Colonic mucosa (tissue), 4 donors: ENCODE data around the gene GALM. TPM values are rescaled to one million over a fixed set of nuclear protein-coding genes. Genes with fewer than 3 reads are reported as not detected.

Experiments
- DNase-seq: peaks from one replicate; pipeline ENCODE4 v3.0.0-alpha.2; 2020
- H3K27ac ChIP-seq: fragments of 200-600 bp; one replicate; pipeline ENCODE4 v1.8.0; 2021
- H3K27me3 ChIP-seq: fragments of 200-600 bp; one replicate; pipeline ENCODE4 v1.8.0; 2021
- H3K36me3 ChIP-seq: fragments of 200-600 bp; one replicate; pipeline ENCODE4 v1.8.0; 2021
- H3K4me1 ChIP-seq: fragments of 200-600 bp; one replicate; pipeline ENCODE4 v1.8.0; 2021; ENCODE audit warnings: mild to moderate bottlenecking
- H3K4me3 ChIP-seq: fragments of 200-600 bp; one replicate; pipeline ENCODE4 v1.8.0; 2021
- H3K9ac ChIP-seq, 2 donors: one replicate each; pipeline ENCODE4 v1.7.0; 2013; ENCODE audit warnings: control low read depth in 2 of 2, low read depth in 2 of 2, low read length in 2 of 2
- H3K9me3 ChIP-seq: fragments of 200-600 bp; one replicate; pipeline ENCODE4 v1.8.0; 2021
- intact Hi-C: fragments of 100-400 bp; cut with DNase I; formaldehyde crosslinking; loops from one replicate; pipeline ENCODE4 v1.14.1; 2022
- total RNA-seq, 2 donors: library from RNA; stranded (reverse); fragmentation: NEBNext Ultra II Directional in 1 of 2; extraction: Animal tissue kit (Norgen Biotek cat#: 25700) in 1 of 2; gene quantifications; one replicate each; pipeline ENCODE4 v1.2.1, GENCODE V29; 2021
- TF ChIP-seq, protein P1 (sequence below): fragments of 200-600 bp; IDR thresholded peaks from one replicate; pipeline ENCODE4 v1.8.0; 2022; ENCODE audit warnings: antibody characterized with exemption, mild to moderate bottlenecking
- donor health status: healthy.
- donor health status: DM: no; HTN: no; CAD: no.
- donor health status: DM: no; HTN: no; CAD: no.

GALM gene
- total RNA-seq, 2 donors from 2014 or later = 47.9 to 68.8 TPM

DNA sequence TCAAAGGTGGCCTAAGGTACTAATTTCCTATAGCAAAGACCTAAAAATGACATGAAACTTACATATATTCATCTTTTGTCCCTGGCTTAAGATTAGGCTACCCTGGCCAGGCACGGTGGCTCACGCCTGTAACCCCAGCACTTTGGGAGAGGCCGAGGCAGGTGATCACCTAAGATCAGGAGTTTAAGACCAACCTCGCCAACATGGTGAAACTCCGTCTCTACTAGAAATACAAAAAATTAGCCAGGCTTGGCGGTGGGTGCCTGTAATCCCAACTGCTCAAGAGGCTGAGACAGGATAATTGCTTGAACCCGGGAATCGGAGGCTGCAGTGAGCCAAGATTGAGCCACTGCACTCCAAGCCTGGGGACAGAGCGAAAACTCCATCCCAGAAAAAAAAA, 79.4 kb downstream of the GALM start:
- intact Hi-C loops = no loop called here
- Histone ChIP-seq H3K27me3 (no peaks in the 10 kb centered on the region), H3K4me3 (no peak overlapping the region), H3K4me1 (peaks cover 25% of the 10 kb centered on the region), H3K9ac (no peak overlapping the region), H3K27ac (no peak overlapping the region), H3K9me3 (no peaks in the 10 kb centered on the region), H3K36me3 (peaks cover 4% of the 10 kb centered on the region)
- TF ChIP-seq, protein P1, sequence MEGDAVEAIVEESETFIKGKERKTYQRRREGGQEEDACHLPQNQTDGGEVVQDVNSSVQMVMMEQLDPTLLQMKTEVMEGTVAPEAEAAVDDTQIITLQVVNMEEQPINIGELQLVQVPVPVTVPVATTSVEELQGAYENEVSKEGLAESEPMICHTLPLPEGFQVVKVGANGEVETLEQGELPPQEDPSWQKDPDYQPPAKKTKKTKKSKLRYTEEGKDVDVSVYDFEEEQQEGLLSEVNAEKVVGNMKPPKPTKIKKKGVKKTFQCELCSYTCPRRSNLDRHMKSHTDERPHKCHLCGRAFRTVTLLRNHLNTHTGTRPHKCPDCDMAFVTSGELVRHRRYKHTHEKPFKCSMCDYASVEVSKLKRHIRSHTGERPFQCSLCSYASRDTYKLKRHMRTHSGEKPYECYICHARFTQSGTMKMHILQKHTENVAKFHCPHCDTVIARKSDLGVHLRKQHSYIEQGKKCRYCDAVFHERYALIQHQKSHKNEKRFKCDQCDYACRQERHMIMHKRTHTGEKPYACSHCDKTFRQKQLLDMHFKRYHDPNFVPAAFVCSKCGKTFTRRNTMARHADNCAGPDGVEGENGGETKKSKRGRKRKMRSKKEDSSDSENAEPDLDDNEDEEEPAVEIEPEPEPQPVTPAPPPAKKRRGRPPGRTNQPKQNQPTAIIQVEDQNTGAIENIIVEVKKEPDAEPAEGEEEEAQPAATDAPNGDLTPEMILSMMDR = no peak
- DNase-seq = no peak

DNA sequence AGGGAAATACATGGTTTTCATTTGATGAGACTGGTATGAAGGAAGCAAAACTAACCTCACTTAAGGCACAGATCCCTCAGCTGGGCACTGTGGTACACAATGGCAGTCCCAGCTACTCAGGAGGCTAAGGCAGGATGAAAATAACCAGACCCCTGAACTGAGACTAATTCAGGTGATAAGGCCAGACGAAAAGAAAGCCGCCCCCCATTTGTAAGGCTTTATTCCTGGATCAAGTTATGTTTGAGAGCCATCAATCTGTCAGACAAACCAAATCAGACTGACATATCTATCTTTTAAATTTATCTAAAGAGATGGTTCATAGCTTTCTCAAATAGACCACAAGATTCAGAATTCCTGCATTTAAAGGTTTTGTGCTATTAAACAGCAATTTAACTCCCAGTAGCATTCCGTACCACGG, 81.1 kb downstream of the GALM start:
- no peak overlapping the region for H3K9ac ChIP-seq
- H3K36me3 ChIP-seq = peaks cover 4% of the 10 kb centered on the region
- no peaks in the 10 kb centered on the region for H3K9me3 ChIP-seq
- intact Hi-C loops = no loop called here
- no peak overlapping the region for H3K4me3 ChIP-seq
- no peak overlapping the region for H3K27ac ChIP-seq
- TF ChIP-seq, protein P1 = no peak
- H3K4me1 ChIP-seq = peaks cover 19% of the 10 kb centered on the region
- H3K27me3 ChIP-seq = no peaks in the 10 kb centered on the region
- no peak for DNase-seq

DNA sequence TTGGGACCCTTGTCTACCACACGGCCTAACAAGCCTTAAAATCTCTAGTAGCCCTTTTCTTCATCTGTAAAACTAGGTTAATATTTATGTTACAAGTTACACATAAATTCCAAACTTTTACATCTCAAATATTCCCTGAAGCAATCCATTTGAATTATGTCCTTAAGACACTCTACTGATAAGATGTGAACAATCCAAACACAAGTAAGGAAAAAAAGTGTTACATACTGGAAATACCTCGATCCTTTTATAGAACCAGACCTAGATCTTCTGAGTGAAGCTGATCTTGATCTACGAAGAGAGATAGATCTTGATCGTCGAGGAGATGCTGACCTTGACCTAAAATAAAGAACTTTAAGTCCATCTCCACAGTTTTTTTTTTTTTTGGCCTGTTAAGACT, 81.9 kb downstream of the GALM start:
- peaks cover 4% of the 10 kb centered on the region for H3K36me3 ChIP-seq
- H3K4me3 ChIP-seq = no peak overlapping the region
- peaks cover 18% of the 10 kb centered on the region for H3K4me1 ChIP-seq
- no peaks in the 10 kb centered on the region for H3K27me3 ChIP-seq
- no peak for DNase-seq
- no peak overlapping the region for H3K27ac ChIP-seq
- TF ChIP-seq, protein P1 = no peak
- H3K9ac ChIP-seq = peak overlapping the region in 1 of 2 donors; percentile 9
- intact Hi-C loops = no loop called here
- no peaks in the 10 kb centered on the region for H3K9me3 ChIP-seq

DNA sequence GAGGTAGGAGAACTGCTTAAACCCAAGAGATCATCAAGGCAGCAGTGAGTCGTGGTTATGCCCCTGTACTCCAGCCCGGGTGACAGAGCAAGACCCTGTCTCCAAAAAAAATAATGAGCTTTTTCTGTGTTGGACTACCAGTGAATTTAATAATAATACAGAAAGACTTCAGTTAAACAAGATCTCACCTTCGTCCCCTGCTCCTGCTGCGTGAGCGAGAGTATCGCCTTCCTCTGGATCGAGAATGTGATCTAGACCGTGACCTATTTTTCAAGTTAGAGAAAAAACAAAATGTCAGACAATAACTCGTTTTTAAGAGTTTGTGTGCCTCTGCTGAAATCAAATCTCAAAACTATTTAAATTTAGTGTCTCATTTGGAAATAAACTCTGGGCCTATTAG, 82.5 kb downstream of the GALM start:
- Histone ChIP-seq H3K27me3 (no peaks in the 10 kb centered on the region), H3K9me3 (no peaks in the 10 kb centered on the region), H3K9ac (no peak overlapping the region), H3K4me3 (no peak overlapping the region), H3K27ac (no peak overlapping the region), H3K4me1 (peaks cover 15% of the 10 kb centered on the region), H3K36me3 (peaks cover 4% of the 10 kb centered on the region)
- TF ChIP-seq, protein P1 = no peak
- intact Hi-C loops = no loop called here
- DNase-seq = no peak

DNA sequence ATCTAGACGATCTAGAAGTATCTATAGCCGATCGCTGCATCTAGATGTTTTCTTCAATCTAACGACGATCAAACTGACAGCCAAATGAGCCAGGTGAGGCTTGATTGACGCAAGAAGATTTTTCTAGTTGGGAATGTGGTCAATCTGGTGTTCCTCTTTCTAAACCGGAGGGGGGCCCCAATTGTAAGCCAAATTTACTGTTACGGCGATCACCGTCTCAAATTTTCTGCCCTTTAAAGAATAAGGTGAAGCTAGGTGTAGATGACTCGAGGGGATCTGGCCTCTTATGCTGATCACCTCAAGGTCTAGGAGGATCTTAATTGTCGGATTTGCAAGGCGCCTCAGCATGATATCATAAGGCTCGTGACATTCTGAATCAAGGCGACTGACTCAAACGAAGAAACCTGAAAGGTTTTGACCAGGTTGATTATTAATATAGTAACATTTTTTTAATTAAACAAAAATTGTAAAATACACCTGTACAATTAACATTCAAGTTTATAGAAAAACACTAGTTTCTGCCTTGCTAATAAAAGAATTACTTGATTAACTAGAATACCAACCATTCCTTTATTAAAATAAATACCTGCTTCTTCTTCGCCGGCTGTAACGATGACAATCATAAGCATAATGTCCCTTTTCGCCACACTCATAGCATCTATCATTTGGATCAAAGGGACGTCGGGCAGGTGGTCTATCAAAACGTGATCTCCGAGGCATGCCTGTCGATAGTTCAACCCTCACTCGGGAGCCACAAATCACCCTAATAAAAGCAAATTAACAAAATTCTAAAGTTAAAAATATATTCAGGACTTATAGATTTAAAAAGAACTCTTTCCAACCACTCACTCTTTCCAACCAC, 83.3 kb downstream of the GALM start:
- Histone ChIP-seq H3K4me1 (peaks cover 11% of the 10 kb centered on the region), H3K27ac (no peak overlapping the region)

More for the DNA sequence above, 83.3 kb downstream of the GALM start:
- peak overlapping the region; percentile 83 to 98 for H3K9ac ChIP-seq
- H3K27me3 ChIP-seq = no peaks in the 10 kb centered on the region
- intact Hi-C loops = no loop called here
- no peaks in the 10 kb centered on the region for H3K9me3 ChIP-seq
- H3K4me3 ChIP-seq = peak overlapping the region; percentile 73
- TF ChIP-seq, protein P1 = no peak
- peaks cover 4% of the 10 kb centered on the region for H3K36me3 ChIP-seq
- DNase-seq = no peak
